ENCODE measurements around the gene SPINDOC.
A peak's percentile ranks its signal among the peaks of the same experiment; 100 is the strongest.

SPINDOC gene

DNA sequence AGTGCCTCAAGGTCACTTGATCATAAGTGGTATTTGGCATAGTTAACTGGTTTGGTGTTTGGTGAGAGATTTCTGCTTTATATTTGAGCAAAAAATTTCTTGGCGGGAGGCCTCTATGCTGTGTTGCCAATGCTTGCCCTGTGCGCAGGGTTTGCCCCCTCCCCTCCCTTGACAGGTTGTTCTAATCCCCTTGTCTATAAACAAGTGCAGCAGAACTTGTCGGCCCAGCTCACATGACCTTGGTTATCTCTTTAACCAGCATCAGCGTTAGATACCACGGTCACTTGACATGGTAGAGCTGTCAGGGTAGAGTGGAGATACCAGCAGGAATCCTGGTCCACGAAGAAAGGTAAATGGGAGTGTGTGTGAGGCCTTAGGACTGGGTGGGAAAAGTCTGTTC, 61.3 kb downstream of the SPINDOC start:
- no peaks in the 10 kb centered on the region for H3K9me3 ChIP-seq
- peak overlapping the region; percentile 84 for H3K27ac ChIP-seq
- no peaks in the 10 kb centered on the region for H3K27me3 ChIP-seq
- H3K36me3 ChIP-seq, result peaks cover 12% of the 10 kb centered on the region
- no peak overlapping the region for H3K4me3 ChIP-seq (ENCODE audit: low read depth in 1 of 2, low read length in 1 of 2)
- H3K4me1 ChIP-seq (ENCODE audit: control insufficient read depth in 1 of 2, insufficient read depth in 1 of 2, low read depth in 1 of 2, low read length in 1 of 2), result peaks cover 52 to 73% of the 10 kb centered on the region in 2 experiments
- TF ChIP-seq, protein P1, sequence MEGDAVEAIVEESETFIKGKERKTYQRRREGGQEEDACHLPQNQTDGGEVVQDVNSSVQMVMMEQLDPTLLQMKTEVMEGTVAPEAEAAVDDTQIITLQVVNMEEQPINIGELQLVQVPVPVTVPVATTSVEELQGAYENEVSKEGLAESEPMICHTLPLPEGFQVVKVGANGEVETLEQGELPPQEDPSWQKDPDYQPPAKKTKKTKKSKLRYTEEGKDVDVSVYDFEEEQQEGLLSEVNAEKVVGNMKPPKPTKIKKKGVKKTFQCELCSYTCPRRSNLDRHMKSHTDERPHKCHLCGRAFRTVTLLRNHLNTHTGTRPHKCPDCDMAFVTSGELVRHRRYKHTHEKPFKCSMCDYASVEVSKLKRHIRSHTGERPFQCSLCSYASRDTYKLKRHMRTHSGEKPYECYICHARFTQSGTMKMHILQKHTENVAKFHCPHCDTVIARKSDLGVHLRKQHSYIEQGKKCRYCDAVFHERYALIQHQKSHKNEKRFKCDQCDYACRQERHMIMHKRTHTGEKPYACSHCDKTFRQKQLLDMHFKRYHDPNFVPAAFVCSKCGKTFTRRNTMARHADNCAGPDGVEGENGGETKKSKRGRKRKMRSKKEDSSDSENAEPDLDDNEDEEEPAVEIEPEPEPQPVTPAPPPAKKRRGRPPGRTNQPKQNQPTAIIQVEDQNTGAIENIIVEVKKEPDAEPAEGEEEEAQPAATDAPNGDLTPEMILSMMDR (IDR thresholded peaks at IDR 0.05), result no peak

GRCh38 chr11:63875506-63876065, 62.3 kb downstream of the SPINDOC start:
- peak overlapping the region; percentile 1 for H3K27ac ChIP-seq
- TF ChIP-seq, protein P1 (IDR thresholded peaks at IDR 0.05), result no peak
- H3K4me3 ChIP-seq (ENCODE audit: low read depth in 1 of 2, low read length in 1 of 2), result no peak overlapping the region
- H3K4me1 ChIP-seq (ENCODE audit: control insufficient read depth in 1 of 2, insufficient read depth in 1 of 2, low read depth in 1 of 2, low read length in 1 of 2), result peaks cover 41 to 71% of the 10 kb centered on the region in 2 experiments
- H3K27me3 ChIP-seq, result no peaks in the 10 kb centered on the region
- H3K9me3 ChIP-seq, result no peaks in the 10 kb centered on the region
- H3K36me3 ChIP-seq, result peaks cover 12% of the 10 kb centered on the region

DNA sequence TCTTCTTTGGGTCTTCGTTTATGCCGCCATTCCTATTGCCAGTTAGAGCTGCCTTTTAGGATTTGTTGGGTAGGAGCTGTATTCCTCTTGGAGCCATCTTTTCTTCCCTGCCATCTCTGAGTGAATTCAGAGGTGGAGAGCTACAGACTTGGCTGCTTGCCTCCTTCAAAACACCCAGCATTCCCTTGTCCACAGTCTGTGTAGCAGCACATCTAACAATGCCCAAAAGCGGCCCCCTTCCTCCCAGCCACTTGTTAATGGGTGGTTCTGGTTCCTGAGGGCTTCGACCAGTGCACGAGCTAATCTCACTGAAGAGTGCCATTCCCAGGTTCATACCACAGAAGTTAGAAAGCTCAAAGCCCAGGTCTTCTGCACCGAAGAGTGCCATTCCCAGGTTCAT, 63.4 kb downstream of the SPINDOC start:
- Histone ChIP-seq H3K27ac (peak overlapping the region; percentile 1), H3K36me3 (peaks cover 12% of the 10 kb centered on the region), H3K4me1 (ENCODE audit: control insufficient read depth in 1 of 2, insufficient read depth in 1 of 2, low read depth in 1 of 2, low read length in 1 of 2) (peaks cover 36 to 71% of the 10 kb centered on the region in 2 experiments), H3K4me3 (ENCODE audit: low read depth in 1 of 2, low read length in 1 of 2) (no peak overlapping the region), H3K9me3 (no peaks in the 10 kb centered on the region), H3K27me3 (no peaks in the 10 kb centered on the region)
- TF ChIP-seq, protein P1 (IDR thresholded peaks at IDR 0.05), result no peak
